ENCODE measurements around the gene NUP133.

Gene NUP133

DNA sequence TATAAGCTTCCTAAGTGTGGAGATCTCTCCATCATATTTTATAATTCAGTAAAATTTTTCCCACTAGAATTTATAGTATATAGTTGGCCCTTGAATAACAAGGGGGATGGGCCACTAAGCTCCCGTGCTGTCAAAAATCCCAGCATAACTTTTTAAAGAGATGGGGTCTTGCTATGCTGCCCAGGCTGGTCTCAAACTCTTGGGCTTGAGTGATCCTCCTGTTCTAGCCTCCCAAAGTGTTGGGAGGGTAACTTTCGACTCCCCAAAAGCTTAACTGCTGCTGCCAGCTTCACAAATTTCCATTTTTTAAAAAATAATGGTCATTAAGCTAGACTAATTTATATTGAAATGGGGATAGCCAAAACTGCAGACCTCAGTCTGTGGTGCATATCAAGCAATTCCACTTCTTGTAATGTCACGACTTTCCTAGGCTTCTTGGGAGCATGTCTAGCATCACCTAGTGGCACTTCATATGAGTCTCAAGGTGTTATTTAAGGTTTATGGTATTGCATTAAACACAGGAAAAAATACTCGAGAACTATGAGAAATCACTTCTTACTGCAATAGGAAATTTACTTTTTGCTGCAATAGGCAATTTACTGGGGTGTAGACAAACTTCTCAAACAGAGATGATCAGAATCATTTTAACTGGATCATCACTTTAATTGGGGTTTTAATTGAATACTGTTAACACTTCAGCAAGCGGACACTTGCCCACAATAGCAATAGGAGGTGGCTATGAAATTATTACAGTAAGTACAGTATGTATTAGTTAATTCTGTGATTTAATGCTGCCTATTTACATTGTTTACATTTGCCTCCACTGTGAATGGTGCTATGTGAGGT is 55.0 kb downstream of the NUP133 start:
- no peak for DNase-seq (ENCODE audit: low read depth in 1 of 2, low spot score in 1 of 2)

DNA sequence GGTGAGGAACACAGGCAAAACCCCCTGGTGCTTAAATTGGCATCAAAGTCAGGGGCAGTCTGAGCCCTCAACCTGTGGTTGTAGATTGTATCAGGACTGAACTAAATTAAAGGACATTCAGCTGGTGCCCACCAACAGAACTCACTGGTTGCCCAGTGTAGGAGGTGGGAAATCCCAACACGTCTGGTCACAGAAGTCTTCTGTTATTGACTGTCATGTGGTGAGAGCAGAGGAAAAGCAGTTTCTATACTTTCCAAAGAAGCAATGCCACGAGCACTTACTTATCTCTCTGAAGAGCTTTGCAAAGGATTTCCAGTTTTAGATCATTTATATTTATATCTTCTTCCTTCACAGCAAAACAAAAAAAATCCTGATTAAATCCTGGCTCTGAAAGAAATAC is 59.3 kb downstream of the NUP133 start:
- no peak for DNase-seq (ENCODE audit: low read depth in 1 of 2, low spot score in 1 of 2)

DNA sequence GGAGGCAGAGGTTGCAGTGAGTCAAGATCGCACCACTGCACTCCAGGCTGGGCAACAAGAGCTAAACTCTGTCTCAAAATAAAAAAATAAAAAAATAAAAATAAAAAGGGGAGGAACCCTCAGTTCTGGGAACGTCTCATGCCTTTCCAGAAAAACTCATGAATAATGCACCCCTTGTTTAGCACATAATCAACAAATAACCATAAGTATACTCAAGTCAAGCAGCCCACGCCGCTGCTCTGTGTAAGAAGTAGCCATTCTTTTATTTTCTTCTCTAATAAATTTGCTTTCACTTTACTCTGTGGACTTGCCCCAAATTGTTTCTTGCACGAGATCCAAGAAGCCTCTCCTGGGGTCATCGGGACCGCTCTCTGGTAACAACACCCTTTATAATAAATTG is 59.8 kb downstream of the NUP133 start:
- no peak for DNase-seq (ENCODE audit: low read depth in 1 of 2, low spot score in 1 of 2)

DNA sequence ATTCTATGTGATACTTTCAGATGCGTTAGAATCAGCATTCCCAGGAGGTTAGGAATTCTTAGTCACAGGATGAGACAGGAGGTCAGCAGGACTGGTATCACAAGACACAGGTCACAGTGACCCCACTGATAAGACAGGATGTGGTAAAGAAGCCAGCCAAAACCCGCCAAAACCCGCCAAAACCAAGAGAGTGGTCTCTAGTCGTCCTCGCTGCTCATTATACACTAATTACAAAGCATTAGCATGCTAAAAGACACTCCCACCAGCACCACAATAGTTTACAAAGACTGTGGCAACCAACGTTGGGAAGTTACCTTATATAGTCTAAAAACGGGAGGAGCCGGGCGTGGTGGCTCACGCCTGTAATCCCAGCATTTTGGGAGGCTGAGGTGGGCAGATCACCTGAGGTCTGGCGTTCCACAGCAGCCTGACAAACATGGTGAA is 60.3 kb downstream of the NUP133 start:
- no peak for DNase-seq (ENCODE audit: low read depth in 1 of 2, low spot score in 1 of 2)

DNA sequence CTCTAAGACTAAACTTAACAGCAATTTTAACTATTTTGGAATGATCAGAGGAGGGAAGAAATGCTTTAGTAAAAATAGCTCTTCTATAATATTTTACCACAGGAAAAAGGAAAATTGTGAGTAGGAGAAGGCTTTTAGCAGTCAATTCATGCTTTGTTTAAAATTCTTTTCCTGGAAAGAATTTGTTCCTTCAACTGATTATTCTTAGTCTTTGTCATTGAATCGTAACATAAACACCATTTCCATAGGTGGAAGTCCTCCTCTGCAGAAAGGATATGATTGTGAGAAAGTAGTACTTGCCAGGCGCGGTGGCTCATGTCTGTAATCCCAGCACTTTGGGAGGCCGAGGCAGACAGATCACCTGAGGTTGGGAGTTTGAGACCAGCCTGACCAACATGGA is 62.3 kb downstream of the NUP133 start:
- DNase-seq (ENCODE audit: low read depth in 1 of 2, low spot score in 1 of 2): no peak

DNA sequence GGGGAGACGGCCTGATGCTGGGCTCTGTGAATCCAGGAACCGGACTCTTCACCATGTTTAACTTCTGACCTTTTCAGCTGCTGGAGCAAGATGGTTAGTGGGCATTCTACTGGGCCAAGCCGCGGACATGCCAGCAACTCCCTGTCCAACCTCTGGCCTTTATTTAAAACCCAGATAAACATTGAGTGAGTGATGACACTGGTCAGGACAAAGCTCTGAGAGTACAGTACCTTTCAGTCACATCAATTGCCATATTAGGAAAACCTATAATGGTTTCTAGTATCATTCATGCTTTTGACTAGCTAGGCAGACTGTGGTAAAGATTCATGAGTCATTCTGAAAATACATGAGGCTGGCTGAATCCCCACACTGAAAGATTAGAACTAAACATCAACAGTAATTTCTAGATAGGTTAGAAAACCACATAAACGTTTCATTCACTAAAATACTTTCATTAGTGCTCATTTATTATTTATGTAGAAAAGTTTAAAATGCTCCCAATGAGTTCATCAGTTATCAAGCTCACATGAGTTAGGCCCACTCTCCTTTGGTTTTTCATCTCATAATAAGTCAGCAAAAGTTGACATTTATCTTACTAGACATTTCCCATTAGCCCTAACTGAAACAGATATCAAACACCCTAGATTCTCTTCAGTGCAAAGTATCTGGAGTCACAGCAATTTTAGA is 67.1 kb downstream of the NUP133 start:
- DNase-seq (ENCODE audit: low read depth in 1 of 2, low spot score in 1 of 2): no peak

- no peak for DNase-seq (ENCODE audit: low read depth in 1 of 2, low spot score in 1 of 2)
Measured at GRCh38 chr1:229438021-229438420, 70.1 kb downstream of the NUP133 start.

- no peak for DNase-seq (ENCODE audit: low read depth in 1 of 2, low spot score in 1 of 2)
Measured at GRCh38 chr1:229437443-229437842, 70.7 kb downstream of the NUP133 start.

GRCh38 chr1:229436201-229436600 is 71.9 kb downstream of the NUP133 start:
- no peak for DNase-seq (ENCODE audit: low read depth in 1 of 2, low spot score in 1 of 2)

DNA sequence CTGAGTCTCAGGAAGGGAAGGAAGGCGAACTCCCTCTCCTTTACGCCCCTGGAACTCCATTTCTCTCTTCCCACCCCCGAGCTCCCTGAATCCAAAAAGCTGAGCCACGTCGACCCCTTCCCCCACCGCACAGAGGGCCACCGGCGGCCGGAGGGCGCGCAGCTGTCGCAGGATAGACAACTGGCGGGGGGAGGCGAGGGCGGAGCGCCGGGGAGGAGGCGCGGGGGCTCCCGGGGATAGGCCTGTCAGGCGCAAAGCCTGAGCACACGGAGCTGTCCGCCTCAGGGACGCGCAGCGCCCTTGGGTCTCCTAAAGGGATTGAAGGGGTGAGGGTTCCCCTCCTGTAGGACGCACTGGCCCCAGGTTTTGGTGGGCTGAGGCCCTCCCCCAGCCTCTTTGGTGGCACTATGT is 73.5 kb downstream of the NUP133 start:
- no peak for DNase-seq (ENCODE audit: low read depth in 1 of 2, low spot score in 1 of 2)

DNA sequence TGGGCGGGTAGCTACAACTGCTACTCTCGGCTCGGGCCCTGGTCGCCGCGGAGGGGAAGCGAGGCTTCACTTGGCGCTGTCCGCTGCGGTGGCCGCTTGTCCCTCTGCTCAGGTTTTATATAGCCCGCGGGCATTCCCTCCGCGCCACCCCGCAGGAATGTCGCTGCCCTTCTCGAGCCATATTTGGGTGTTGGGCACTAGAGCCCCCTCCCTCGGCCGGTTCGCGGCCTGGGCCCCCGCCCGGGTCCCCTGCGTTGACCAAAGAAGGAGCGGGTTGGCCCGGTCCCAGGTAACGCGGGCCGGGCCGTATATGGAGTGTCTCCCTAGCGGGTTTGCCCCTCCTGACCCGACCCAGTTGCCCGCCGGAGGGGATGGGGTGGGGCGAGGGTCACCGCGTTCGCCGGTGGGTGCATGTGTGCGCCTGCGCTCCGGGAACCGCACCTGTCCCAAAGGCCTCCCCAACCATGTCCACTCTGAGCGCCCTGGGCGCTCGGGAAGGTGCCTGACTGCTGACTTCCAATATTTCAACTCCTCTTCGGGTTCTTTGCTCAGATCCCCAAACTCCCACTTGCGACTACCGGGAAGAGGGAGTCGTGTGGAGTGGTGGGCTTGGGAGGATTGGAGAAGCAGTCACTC is 74.0 kb downstream of the NUP133 start, which contains the start of gene ACTA1:
TSS of gene ACTA1 (minus strand) at position 90 of the 636 bp plus-strand sequence. CDS start 979 bp downstream, outside the sequence.
- DNase-seq (ENCODE audit: low read depth in 1 of 2, low spot score in 1 of 2): no peak

GRCh38 chr1:229433364-229434004 is 74.7 kb downstream of the NUP133 start:
- DNase-seq (ENCODE audit: low read depth in 1 of 2, low spot score in 1 of 2): no peak

- no peak for DNase-seq (ENCODE audit: low read depth in 1 of 2, low spot score in 1 of 2)
Measured at GRCh38 chr1:229432905-229433304, 75.2 kb downstream of the NUP133 start.

- DNase-seq (ENCODE audit: low read depth in 1 of 2, low spot score in 1 of 2): no peak
Measured at GRCh38 chr1:229432116-229432461, 76.1 kb downstream of the NUP133 start.

- no peak for DNase-seq (ENCODE audit: low read depth in 1 of 2, low spot score in 1 of 2)
Measured at GRCh38 chr1:229431284-229432115, 76.6 kb downstream of the NUP133 start.

DNA sequence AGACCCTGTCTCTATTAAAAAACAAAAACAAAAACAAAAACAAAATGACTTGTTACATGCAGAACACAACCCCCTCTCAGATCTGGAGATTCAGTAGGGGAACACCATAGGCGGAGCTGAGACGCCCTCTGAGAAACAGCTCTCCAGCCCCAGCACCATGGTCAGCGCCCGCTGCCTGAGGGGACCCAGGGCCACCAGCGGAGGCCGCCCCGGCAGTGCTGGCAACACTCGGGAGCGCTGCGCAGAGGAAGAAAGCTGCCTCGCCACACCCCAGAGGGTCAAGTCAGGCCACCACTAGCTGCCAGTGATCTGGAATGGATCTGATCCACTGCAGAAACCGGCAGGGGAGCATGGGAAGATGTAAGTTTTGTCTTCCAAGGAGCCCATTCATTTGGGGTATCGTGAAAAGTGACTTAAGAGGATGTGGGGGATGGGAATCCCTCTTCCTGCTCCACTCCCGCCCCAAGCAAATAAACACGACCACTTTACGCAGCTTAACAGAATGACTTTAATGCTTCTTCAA is 77.3 kb downstream of the NUP133 start:
- no peak for DNase-seq (ENCODE audit: low read depth in 1 of 2, low spot score in 1 of 2)

- DNase-seq (ENCODE audit: low read depth in 1 of 2, low spot score in 1 of 2): no peak
Measured at GRCh38 chr1:229428256-229428655, 79.9 kb downstream of the NUP133 start.

DNA sequence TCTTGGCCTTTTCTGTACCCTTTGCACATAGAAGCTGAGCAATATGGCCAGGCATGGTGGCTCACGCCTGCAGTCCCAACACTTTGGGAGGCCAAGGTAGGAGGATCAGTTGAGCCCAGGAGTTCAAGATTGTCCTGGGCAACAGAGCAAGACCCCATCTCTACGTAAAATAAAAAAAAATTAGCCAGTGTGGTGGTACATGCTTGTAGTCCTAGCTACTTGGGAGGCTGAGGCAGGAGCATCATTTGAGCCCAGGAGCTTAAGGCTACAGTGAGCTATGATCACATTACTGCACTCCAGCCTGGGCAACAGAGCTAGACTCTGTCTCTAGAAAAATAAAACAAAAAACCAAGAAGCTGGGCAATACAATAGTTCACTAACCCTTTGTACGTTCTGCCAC is 80.6 kb downstream of the NUP133 start:
- DNase-seq (ENCODE audit: low read depth in 1 of 2, low spot score in 1 of 2): no peak

DNA sequence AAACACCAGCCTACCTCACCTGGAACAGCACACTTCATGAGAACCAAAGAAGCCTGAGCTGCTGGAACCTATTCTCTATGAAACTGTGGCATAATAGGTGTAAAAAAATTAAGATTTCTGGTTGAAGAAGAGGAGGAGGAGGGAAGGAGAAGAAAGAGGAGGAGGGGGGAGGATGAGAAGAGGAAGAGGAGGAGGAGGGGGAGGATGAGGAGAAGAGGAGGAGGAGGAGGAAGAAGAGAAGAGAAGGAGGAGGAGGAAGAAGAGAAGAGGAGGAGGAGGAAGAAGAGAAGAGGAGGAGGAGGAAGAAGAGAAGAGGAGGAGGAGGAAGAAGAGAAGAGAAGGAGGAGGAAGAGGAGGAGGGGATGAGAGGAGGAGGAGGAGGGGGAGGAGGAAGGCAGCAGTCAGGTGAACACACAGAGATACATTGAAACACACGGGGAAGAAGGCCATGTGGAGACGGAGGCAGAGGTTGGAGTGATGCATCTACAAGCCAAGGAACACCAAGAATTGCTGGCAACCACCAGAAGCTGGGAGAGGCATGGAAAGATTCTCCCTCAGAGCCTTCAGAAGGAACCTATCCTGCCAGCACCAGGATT is 82.5 kb downstream of the NUP133 start:
- no peak for DNase-seq (ENCODE audit: low read depth in 1 of 2, low spot score in 1 of 2)

DNA sequence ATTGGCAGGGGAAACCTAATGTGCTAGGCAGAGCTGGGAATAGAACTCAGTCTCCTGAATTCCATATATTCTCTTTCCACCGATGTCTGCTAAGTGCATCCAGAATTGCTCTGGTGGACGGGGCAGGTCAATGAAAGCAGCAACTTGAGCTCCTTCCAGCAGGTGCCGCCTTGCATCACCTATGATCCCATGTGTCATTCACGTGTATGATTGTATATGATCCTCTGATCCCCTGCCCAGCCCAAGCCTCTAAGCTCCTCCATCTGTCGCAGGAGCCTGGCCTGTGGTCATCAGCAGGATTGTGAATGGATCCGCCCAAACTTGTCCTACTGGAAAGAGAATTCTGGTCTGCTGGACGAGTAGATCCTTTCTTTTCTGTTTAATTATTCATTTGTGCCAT is 87.4 kb downstream of the NUP133 start:
- no peak for DNase-seq (ENCODE audit: low read depth in 1 of 2, low spot score in 1 of 2)

Data from activated T-helper 1 cell treated with anti-CD3 and anti-CD28 coated beads, Interleukin-2, amount 50 U/mL, for 16 hours (primary cell).